K562 (cell line): ENCODE measurements around the gene POP5. TPM values are rescaled to one million over a fixed set of nuclear protein-coding genes. Genes with fewer than 3 reads are reported as not detected.

Experiments used
- ATAC-seq: fragments of 200-7000 bp; cut with Tn5 transposase; 3 replicates; pipeline ENCODE4 v1.9.1; 2020; ENCODE audit warnings: moderate library complexity
- BruUV-seq: library from RNA; stranded (reverse); fragments of 400-500 nt; replicated peaks from 2 replicates; lab custom pipeline; 2021; lab: Mats Ljungman, UMichigan
- CTCF ChIA-PET: fragments of 300-600 bp; formaldehyde crosslinking; extraction: SDS; loops from one replicate; lab custom pipeline; 2021; ENCODE audit warnings: low intra/inter-chr PET ratio; lab: Yijun Ruan, JAX
- POLR2A ChIA-PET: fragments of 300-600, 350-650 bp; sonication (Branson Sonifier 250); formaldehyde crosslinking; extraction: SDS; loops from one replicate; lab custom pipeline; 2021; ENCODE audit warnings: antibody characterized with exemption, inconsistent platforms; lab: Yijun Ruan, JAX
- DNase-seq, 4 experiments: peaks; one replicate each; pipeline versions ENCODE4 v3.0.0 to v3.0.0-alpha.2; 2011 to 2018; ENCODE audit warnings: low spot score in 3 of 4, mixed read lengths in 3 of 4; ENCODE audit errors: extremely low read depth in 1 of 4
- FAIRE-seq: peaks from 2 replicates; lab custom pipeline; 2011; peaks lifted over from hg19 to GRCh38; lab: Jason Lieb, UNC
- H2AFZ ChIP-seq: 2 replicates; pipeline ENCODE4 v1.6.0; 2011; ENCODE audit warnings: low read depth, low read length, control low read depth, inconsistent platforms
- H3K27ac ChIP-seq: fragments of 200-600 bp; 3 replicates; pipeline ENCODE4 v1.8.0; 2011; ENCODE audit warnings: low read depth, mild to moderate bottlenecking, control low read depth, inconsistent platforms, low read length, moderate library complexity, mixed read lengths; ENCODE audit errors: extremely low read depth
- H3K27me3 ChIP-seq, 2 experiments: fragments of 300-600 bp in 1 of 2; 2 replicates in 1 of 2; 3 replicates in 1 of 2; pipeline versions ENCODE4 v1.6.0 to v1.8.0; 2011; ENCODE audit warnings: inconsistent platforms in 2 of 2, low read length in 2 of 2, mild to moderate bottlenecking in 1 of 2, mixed read lengths in 1 of 2, moderate library complexity in 1 of 2; ENCODE audit not compliant: control insufficient read depth in 2 of 2, insufficient read depth in 2 of 2
- H3K36me3 ChIP-seq: fragments of 300-600 bp; 3 replicates; pipeline ENCODE4 v1.8.0; 2011; ENCODE audit warnings: mild to moderate bottlenecking, low read length, inconsistent platforms; ENCODE audit not compliant: control insufficient read depth, insufficient read depth
- H3K4me1 ChIP-seq, 2 experiments: fragments of 200-600 bp in 1 of 2; replicated peaks in 1 of 2; 2 replicates in 1 of 2; 3 replicates in 1 of 2; pipeline versions ENCODE4 v1.5.1 to v1.8.0; 2011; ENCODE audit warnings: inconsistent platforms in 2 of 2, low read length in 2 of 2, mild to moderate bottlenecking in 1 of 2, mixed read lengths in 1 of 2, moderate library complexity in 1 of 2; ENCODE audit not compliant: control insufficient read depth in 2 of 2, insufficient read depth in 2 of 2
- H3K4me2 ChIP-seq: 2 replicates; pipeline ENCODE4 v1.6.1; 2011; ENCODE audit warnings: low read length, control low read depth, inconsistent platforms, mixed read lengths; ENCODE audit not compliant: insufficient read depth
- H3K4me3 ChIP-seq: fragments of 200-600 bp; sonication (generic), shearing (Covaris generic); 2 replicates; pipeline ENCODE4 v1.5.1; 2016; ENCODE audit warnings: control low read depth, inconsistent platforms
- H3K79me2 ChIP-seq: fragments of 200-600 bp; 3 replicates; pipeline ENCODE4 v1.8.0; 2011; ENCODE audit warnings: low read length, inconsistent platforms; ENCODE audit not compliant: control insufficient read depth, insufficient read depth
- H3K9ac ChIP-seq, 2 experiments: 2 replicates each; pipeline versions ENCODE4 v1.6.0 to v1.6.1; 2011; ENCODE audit warnings: low read depth in 2 of 2, low read length in 2 of 2, control low read depth in 1 of 2, inconsistent platforms in 1 of 2, mild to moderate bottlenecking in 1 of 2, mixed read lengths in 1 of 2; ENCODE audit not compliant: insufficient read depth in 1 of 2
- H3K9me1 ChIP-seq: one replicate; pipeline ENCODE4 v1.6.0; 2011; ENCODE audit warnings: inconsistent platforms, mild to moderate bottlenecking, low read length, moderate library complexity; ENCODE audit not compliant: control insufficient read depth, insufficient read depth
- H3K9me3 ChIP-seq: replicated peaks from 2 replicates; pipeline ENCODE4 v1.5.1; 2011; ENCODE audit warnings: low read depth, low read length, inconsistent platforms; ENCODE audit not compliant: control insufficient read depth, insufficient read depth
- H4K20me1 ChIP-seq: replicated peaks from 2 replicates; pipeline ENCODE4 v1.6.1; 2011; ENCODE audit warnings: low read length, inconsistent platforms, mixed read lengths; ENCODE audit not compliant: control insufficient read depth, insufficient read depth
- ETV6 ChIP-seq, 3 experiments: fragments of 150-350 bp in 1 of 3; sonication (generic) in 1 of 3; formaldehyde crosslinking in 1 of 3; IDR thresholded peaks; 2 replicates each; pipeline versions ENCODE4 v1.6.1 to v1.8.0; 2014 to 2022; ENCODE audit warnings: borderline replicate concordance in 2 of 3, low read depth in 2 of 3, antibody characterized with exemption in 1 of 3, low read length in 1 of 3, mild to moderate bottlenecking in 1 of 3, missing genetic modification reagents in 1 of 3
- GTF2E2 ChIP-seq: fragments of 200-800 bp; sonication (Bioruptor generic); IDR thresholded peaks from 2 replicates; pipeline ENCODE4 v1.6.1; 2016; ENCODE audit warnings: missing genetic modification characterization, missing compliant biosample characterization
- MYC ChIP-seq, 2 experiments: fragments of 250-450 bp in 1 of 2; sonication (Bioruptor Pico) in 1 of 2; IDR thresholded peaks; 2 replicates each; pipeline versions ENCODE4 v1.5.1 to v1.6.1; 2012 to 2021; ENCODE audit warnings: low read depth in 2 of 2, borderline replicate concordance in 1 of 2, improper control_type of control experiment in 1 of 2, low read length in 1 of 2, mild to moderate bottlenecking in 1 of 2, moderate library complexity in 1 of 2
- SP1 ChIP-seq: sonication (generic); formaldehyde crosslinking; IDR thresholded peaks from 2 replicates; pipeline ENCODE4 v1.8.1; 2022; ENCODE audit warnings: mild to moderate bottlenecking, missing genetic modification reagents
- SRSF9 ChIP-seq: fragments of 200-400 bp; formaldehyde crosslinking; IDR thresholded peaks from 2 replicates; pipeline ENCODE4 v1.6.1; 2017; ENCODE audit warnings: low read depth, low read length, borderline replicate concordance
- STAT5A ChIP-seq: IDR thresholded peaks from 2 replicates; pipeline ENCODE4 v1.6.1; 2012; ENCODE audit warnings: low read length, inconsistent platforms, borderline replicate concordance
- YBX1 ChIP-seq: fragments of 450-650 bp; IDR thresholded peaks from 2 replicates; pipeline ENCODE4 v1.7.1; 2016; ENCODE audit warnings: mild to moderate bottlenecking
- ZNF165 ChIP-seq: fragments of 250-450 bp; sonication (Bioruptor Pico); IDR thresholded peaks from 2 replicates; pipeline ENCODE4 v1.4.0; 2020; ENCODE audit warnings: borderline replicate concordance
- ZNF197 ChIP-seq: fragments of 200-800 bp; sonication (Bioruptor generic); IDR thresholded peaks from 2 replicates; pipeline ENCODE4 v1.6.1; 2016; ENCODE audit warnings: low read depth, missing genetic modification characterization, missing compliant biosample characterization
- ZNF224 ChIP-seq: sonication (generic); formaldehyde crosslinking; IDR thresholded peaks from 2 replicates; pipeline ENCODE4 v1.8.0; 2022; ENCODE audit warnings: mild to moderate bottlenecking, missing genetic modification reagents
- WGBS: fragments of 100-300 bp; shearing (Covaris generic); methylation state at CpG from one replicate; pipeline ENCODE4 v1.1.6; 2016; ENCODE audit warnings: low coverage, mixed read lengths; ENCODE audit not compliant: insufficient coverage; ENCODE audit errors: missing lambda C conversion rate; 5-methylcytosine and 5-hydroxymethylcytosine counted together
- in situ Hi-C: fragments of 300-500 bp; cut with MboI; formaldehyde crosslinking; loops from 4 replicates; pipeline ENCODE4 v1.15.0; 2018; ENCODE audit warnings: inconsistent platforms, mixed read lengths
- intact Hi-C: fragments of 100-400 bp; cut with micrococcal nuclease; formaldehyde crosslinking; loops from 2 replicates; pipeline ENCODE4 v1.14.2; 2022
- polyA plus RNA-seq, 8 experiments: library from polyadenylated mRNA; depleted of rRNA in 4 of 8; stranded (reverse) in 5 of 8; unstranded in 3 of 8; fragments of >200 nt; fragmentation: Nextera tagmentation in 2 of 8; fragmentation: Illumina TruSeq in 1 of 8; extraction: Ambion mirVana in 2 of 8; extraction: Trizol in 1 of 8; gene quantifications; 2 replicates each; pipeline versions ENCODE4 v1.2.1 to v1.2.3, GENCODE V29; 2011 to 2014; ENCODE audit warnings: inconsistent platforms in 1 of 8, missing spikeins in 1 of 8
- total RNA-seq, 7 experiments: library from RNA; depleted of rRNA in 6 of 7; stranded (reverse); fragments of >200 nt in 6 of 7; fragmentation: Illumina TruSeq in 2 of 7; extraction: Trizol in 2 of 7; gene quantifications; 2 replicates each; pipeline versions ENCODE4 v1.2.1 to v1.2.3, GENCODE V29; 2011 to 2021; ENCODE audit warnings: low replicate concordance in 1 of 7
- TF ChIP-seq, protein P1 (sequence below): fragments of 250-450 bp; sonication (Bioruptor Pico); IDR thresholded peaks from 2 replicates; pipeline ENCODE4 v1.8.0; 2022; ENCODE audit warnings: moderate library complexity, mild to moderate bottlenecking, inconsistent platforms
- TF ChIP-seq, protein P2 (sequence below): conservative IDR thresholded peaks from 2 replicates; pipeline ENCODE4 v1.6.1; 2011; ENCODE audit warnings: low read depth, mild to moderate bottlenecking, low read length; ENCODE audit not compliant: control insufficient read depth

The POP5 gene
- total and polyA plus RNA-seq, 9 of the 15 experiments (the other 6 are each of a cell fraction or from before 2014, with no cell fraction given), result 57.5 to 253 (median 73.8) TPM

DNA sequence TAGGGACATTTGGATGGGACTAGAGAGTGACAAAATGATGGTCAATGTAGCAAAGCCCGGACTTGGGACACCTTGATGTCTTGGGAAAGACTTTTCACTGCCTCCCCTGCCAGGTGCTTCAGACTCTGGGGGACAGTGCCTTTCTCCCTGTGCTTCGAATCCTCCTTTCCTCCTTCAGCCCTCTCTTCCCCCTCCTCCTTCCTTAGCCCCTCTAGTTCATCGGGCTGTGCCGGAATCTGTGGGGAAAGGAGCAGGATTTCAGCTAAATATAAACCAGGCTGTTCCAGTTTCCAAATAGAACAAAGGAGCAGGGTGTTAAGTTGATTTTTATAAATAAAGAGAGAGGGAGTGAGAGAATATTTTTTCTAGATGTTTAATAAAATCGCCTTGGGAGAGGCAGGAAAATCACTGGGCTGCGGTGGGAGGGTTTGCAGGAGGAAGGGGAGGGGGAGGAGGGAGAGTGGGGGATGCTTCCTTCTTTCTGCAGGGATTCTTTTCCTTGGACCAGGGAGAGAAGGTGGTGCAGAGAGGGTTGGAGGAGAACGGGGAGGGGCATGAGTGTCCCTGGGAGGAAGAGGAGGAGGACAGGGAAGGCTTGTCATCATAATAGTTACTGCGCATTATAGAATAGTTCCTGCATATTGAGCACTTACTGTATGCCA is 37.9 kb upstream of the POP5 start:
- Histone ChIP-seq H3K36me3 (no peaks in the 10 kb centered on the region), H3K4me1 (no peaks in the 10 kb centered on the region), H3K79me2 (no peaks in the 10 kb centered on the region), H4K20me1 (no peaks in the 10 kb centered on the region), H2AFZ (no peak overlapping the region), H3K9ac (no peak overlapping the region; a peak in 1 of 4 replicates), H3K4me3 (no peak overlapping the region), H3K27me3 (peaks cover 10 to 29% of the 10 kb centered on the region in 2 experiments; a peak in 4 of 5 replicates), H3K9me1 (no peaks in the 10 kb centered on the region), H3K9me3 (0 out of 2 replicates have a peak, but pooled peaks cover 1% of the 10 kb centered on the region)
- FAIRE-seq (no peak), DNase-seq (no peak), ATAC-seq (no peak)
- ChIA-PET CTCF (no interaction called here), POLR2A (interaction anchor here (0.6 to 1.3 kb wide), 2 partner anchors 10 to 571 kb away, joined by 3 to 6 read pairs; no protein-coding TSS in a partner anchor)
- in situ Hi-C loops, result no loop called here
- 7% methylated on average over 6 of the region's 8 CpGs for WGBS
- no TSS peak for BruUV-seq
- TF ChIP-seq ZNF165, result no peak
- TF ChIP-seq ZNF197, result no peak
- TF ChIP-seq MYC (IDR thresholded peaks at IDR 0.05; ENCODE audit: low read depth, low read length), result no peak
- TF ChIP-seq MYC (CRISPR knock-in tag; IDR thresholded peaks at IDR 0.05; ENCODE audit: borderline replicate concordance, low read depth), result no peak
- no peak for TF ChIP-seq SRSF9
- no peak for TF ChIP-seq ZNF224 (CRISPR knock-in tag)
- TF ChIP-seq YBX1, result no peak
- TF ChIP-seq GTF2E2 (tag), result no peak
- TF ChIP-seq, protein P1, sequence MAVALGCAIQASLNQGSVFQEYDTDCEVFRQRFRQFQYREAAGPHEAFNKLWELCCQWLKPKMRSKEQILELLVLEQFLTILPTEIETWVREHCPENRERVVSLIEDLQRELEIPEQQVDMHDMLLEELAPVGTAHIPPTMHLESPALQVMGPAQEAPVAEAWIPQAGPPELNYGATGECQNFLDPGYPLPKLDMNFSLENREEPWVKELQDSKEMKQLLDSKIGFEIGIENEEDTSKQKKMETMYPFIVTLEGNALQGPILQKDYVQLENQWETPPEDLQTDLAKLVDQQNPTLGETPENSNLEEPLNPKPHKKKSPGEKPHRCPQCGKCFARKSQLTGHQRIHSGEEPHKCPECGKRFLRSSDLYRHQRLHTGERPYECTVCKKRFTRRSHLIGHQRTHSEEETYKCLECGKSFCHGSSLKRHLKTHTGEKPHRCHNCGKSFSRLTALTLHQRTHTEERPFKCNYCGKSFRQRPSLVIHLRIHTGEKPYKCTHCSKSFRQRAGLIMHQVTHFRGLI, result no peak
- TF ChIP-seq, protein P2, sequence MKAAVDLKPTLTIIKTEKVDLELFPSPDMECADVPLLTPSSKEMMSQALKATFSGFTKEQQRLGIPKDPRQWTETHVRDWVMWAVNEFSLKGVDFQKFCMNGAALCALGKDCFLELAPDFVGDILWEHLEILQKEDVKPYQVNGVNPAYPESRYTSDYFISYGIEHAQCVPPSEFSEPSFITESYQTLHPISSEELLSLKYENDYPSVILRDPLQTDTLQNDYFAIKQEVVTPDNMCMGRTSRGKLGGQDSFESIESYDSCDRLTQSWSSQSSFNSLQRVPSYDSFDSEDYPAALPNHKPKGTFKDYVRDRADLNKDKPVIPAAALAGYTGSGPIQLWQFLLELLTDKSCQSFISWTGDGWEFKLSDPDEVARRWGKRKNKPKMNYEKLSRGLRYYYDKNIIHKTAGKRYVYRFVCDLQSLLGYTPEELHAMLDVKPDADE, result no peak
- no peak for TF ChIP-seq SP1 (CRISPR knock-in tag)
- no peak for TF ChIP-seq STAT5A
- TF ChIP-seq ETV6 (IDR thresholded peaks at IDR 0.05; ENCODE audit: borderline replicate concordance in 1 of 2, low read depth in 2 of 2, low read length in 1 of 2), result no peak
- no peak for TF ChIP-seq ETV6 (CRISPR knock-in tag; IDR thresholded peaks at IDR 0.05; ENCODE audit: borderline replicate concordance)
- TF ChIP-seq, all 486 proteins: peak for 0
- intact Hi-C loops, result no loop called here
- Histone ChIP-seq H3K4me2 (no peak overlapping the region), H3K27ac (no peak overlapping the region)
